Fibroblast of skin of abdomen (primary cell): ENCODE data around the gene CACUL1. TPM values are rescaled to one million over a fixed set of nuclear protein-coding genes. Genes with fewer than 3 reads are reported as not detected.
"Not testable (repeated sequence)": the region's sequence is repeated elsewhere in the genome, so short reads cannot be mapped to it uniquely, and the experiment has no call there.

Experiments
- DNase-seq: peaks from one replicate; pipeline ENCODE4 v3.0.0-alpha.2; 2013
- polyA plus RNA-seq, 2 experiments: library from polyadenylated mRNA; unstranded; fragments of 120-200 nt; gene quantifications; one replicate each; pipeline ENCODE4 v1.2.1, GENCODE V29; 2013; ENCODE audit not compliant: insufficient read length in 2 of 2

Gene CACUL1
- 15.3 TPM for polyA plus RNA-seq (2013, experiment 1 of 2; ENCODE audit: insufficient read length)
- polyA plus RNA-seq (2013, experiment 2 of 2; ENCODE audit: insufficient read length), result 13.9 TPM

GRCh38 chr10:118754556-118755423 is at the start of gene CACUL1:
CACUL1 (minus strand) TSS chr10:118754970; CDS start chr10:118754762, 208 bp downstream.
- peak; percentile 100 for DNase-seq

GRCh38 chr10:118804262-118804773 is 49.5 kb upstream of the CACUL1 start:
- DNase-seq, result no peak

- no peak for DNase-seq
Measured at GRCh38 chr10:118802126-118802793, 47.5 kb upstream of the CACUL1 start.

DNA sequence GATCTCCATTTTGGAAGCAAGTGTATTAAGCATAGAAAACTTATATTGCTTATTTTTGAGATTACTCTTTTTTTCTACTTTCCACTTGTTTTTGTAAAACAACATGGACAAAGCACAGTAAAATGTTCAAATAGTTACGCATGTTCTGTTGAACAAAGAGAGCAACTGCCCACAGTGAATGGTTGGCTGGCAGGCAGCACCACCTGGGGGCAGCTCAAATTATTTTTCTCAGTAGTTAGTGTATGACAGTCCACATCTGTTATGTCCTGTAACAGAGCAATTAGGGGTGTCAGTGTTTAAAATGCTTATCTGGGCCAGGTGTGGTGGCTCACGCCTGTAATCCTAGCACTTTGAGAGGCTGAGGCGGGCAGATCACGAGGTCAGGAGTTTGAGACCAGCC is 46.1 kb upstream of the CACUL1 start:
- no peak for DNase-seq

GRCh38 chr10:118799777-118800176 is 45.0 kb upstream of the CACUL1 start:
- no peak for DNase-seq

DNA sequence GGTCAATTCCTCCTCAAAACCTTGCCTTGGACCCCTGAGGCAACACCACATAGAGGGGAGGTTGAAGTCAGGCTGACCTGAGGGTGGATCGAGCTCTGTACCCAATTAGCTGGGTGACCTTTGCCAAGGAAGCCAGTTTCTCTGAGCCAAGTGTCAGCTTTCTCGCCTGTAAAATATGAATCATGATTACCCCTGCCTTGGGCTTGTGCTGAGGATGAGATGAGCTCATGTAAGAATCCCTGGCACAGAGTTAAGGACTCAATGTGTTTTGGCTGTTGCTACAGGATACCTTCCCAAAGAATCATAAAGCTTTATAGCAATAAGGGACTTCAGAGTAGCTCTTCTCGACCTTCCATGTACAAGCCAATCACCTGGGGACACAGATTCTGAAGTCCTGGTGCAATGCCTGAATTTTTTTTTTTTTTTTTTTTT is 43.5 kb upstream of the CACUL1 start:
- DNase-seq, result no peak

DNA sequence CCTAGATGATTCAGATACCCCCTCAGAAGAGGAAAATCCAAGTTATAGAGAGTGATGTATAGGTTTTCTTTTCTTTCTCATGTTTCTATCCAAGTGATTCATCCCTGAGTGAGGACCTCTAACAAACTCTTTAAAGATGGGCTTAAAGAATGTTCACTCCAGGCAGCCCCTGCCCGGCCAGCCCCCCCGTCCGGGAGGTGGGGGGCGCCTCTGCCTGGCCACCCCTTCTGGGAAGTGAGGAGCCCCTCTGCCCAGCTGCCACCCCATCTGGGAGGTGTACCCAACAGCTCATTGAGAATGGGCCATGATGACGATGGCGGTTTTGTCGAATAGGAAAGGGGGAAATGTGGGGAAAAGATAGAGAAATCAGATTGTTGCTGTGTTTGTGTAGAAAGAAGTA is 40.2 kb upstream of the CACUL1 start:
- DNase-seq, result not testable (repeated sequence)

DNA sequence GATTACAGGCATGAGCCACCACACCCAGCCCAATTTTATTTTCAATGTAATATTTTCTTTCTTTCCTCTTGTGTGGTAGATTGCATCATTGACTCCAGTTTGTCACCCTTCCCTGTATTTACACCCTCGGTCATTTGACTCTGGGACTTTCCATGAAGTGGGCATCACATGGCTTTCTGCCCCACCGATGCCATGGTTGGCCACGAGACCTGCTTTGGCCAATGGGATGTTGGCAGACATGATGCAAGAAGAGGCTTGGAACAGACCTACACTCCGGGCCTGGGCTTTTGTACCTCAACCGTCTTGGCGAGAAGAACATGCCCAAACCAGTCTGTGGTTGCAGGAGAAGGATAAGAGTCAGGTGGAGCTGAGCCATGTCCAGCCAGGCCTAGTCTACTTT is 38.8 kb upstream of the CACUL1 start:
- no peak for DNase-seq

GRCh38 chr10:118792526-118792925 is 37.8 kb upstream of the CACUL1 start:
- no peak for DNase-seq

GRCh38 chr10:118790058-118790457 is 35.3 kb upstream of the CACUL1 start:
- no peak for DNase-seq

DNA sequence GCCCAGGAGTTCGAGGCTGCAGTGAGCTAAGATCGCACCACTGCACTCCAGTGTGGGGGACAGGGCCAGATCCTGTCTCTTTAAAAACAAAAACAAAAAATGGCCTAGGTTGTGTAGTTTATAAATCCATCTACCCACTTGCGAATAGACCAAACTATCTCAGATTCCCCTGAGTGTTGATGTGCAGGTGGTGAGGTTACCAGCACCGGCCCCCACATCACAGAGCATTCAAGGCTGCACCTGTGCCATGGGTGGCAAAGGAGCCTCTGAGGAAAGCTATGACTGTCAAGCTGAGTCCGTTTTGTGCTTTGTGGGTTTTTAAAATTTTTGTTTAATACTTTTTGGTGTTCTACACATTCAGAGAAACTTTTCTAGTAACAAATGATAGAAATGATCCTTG is 30.8 kb upstream of the CACUL1 start:
- no peak for DNase-seq

DNA sequence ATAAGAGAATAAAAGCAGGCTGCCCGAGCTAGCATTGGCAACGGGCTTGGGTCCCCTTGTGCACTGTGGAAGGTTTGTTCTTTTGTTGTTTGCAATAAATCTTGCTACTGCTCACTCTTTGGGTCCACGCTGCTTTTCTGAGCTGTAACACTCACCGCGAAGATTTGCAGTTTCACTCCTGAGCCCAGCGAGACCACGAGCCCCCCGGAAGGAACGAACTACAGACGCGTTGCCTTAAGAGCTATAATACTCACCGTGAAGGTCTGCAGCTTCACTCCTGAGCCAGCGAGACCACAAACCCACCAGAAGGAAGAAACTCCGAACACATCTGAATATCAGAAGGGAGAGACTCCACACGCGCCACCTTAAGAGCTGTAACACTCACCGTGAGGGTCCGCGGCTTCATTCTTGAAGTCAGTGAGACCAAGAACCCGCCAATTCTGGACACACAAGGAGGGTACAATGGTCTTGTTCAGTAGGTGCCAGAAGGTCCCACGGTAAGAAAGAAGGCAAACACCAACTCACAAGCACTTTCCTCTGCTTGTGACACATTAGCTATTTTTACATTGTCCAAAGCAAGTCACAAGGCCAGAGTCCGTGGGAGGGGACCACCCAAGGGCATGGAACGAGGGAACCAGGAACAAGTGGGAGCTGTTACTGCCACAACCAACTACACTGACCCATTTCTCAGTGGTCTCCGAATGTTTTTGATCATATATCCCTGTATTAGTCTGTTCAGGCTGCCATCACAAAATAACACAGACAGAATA is 29.2 kb upstream of the CACUL1 start:
- no peak for DNase-seq

- not testable (repeated sequence) for DNase-seq
Measured at GRCh38 chr10:118782916-118783465, 28.2 kb upstream of the CACUL1 start.

DNA sequence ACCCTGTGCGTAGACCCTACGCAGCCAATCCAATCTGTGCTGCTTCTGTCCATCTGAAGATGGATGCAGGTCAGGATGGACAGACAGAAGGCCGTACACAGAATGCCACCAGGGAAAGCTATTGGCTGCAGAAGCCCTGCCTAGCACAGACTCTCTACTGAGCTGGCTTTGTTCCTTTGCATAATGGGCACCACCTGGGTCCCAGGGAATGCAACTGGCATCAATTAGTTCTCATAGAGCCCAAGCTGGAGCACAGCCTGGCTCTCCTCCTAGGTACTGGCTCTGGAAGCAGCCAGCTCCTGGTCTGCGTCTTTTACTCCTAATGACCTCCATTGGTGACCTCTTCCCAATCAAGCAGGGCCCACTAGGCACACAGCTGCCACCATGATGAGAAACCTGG is 26.8 kb upstream of the CACUL1 start:
- no peak for DNase-seq

GRCh38 chr10:118778727-118779126 is 24.0 kb upstream of the CACUL1 start:
- no peak for DNase-seq

GRCh38 chr10:118776960-118777359 is 22.2 kb upstream of the CACUL1 start:
- DNase-seq, result no peak

GRCh38 chr10:118776033-118776432 is 21.3 kb upstream of the CACUL1 start:
- DNase-seq, result no peak

DNA sequence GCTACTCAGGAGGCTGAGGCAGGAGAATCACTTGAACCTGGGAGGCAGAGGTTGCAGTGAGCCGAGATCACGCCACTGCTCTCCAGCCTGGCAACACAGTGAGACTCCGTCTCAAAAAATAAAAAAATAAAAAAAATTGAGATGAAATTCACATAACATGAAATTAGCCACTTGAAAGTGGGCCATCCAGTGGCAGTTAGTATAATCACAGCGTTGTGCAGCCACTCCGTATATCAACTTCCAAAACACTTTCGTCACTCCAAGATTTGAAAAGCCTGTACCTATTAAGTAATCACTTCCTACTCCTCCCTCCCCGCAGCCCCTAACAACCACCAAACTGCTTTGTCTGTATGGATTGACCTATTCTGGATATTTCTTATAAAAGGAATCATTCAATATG is 20.7 kb upstream of the CACUL1 start:
- no peak for DNase-seq

GRCh38 chr10:118773041-118773440 is 18.3 kb upstream of the CACUL1 start:
- no peak for DNase-seq

GRCh38 chr10:118771976-118772375 is 17.2 kb upstream of the CACUL1 start:
- DNase-seq, result no peak

DNA sequence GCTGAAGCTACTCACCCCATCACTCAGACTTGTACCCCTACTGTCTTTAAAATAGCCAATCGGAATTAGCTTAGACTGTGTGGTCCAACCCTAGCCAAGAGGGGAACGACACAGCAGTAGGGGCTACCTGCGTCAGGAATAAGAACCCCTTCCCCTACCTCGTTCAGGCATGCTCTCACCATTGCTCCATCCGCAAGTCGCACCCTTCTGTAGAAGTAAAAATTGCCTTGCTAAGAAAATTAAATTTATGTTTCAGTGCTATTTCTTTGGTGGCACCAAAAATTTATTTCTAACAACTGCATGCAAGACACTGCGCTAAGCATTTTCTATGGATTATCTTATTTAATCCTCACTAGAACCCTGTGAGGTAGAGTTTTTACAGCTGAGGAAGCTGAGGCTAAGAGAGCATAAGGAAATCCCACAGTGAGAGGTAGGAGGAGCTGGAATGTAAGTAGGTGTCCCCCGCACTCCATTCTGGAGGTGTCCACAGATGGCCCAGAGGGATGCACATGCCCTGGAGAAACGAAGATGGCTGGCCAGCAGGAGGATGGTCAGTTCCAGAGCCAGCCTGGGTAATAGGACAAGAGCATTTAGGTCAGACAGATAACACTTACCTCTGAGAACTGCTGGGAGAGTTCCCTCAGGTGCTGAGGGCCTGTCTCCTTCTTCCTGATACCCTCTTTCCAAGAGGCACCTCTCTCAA is 15.3 kb upstream of the CACUL1 start:
- DNase-seq, result no peak
